Peyer's patch (tissue), 4 donors: ENCODE results near the gene S100A6.

Experiments
- CTCF ChIP-seq, 6 experiments: fragments of 450-650 bp in 4 of 6; fragments of 200-600 bp in 2 of 6; sonication (generic) in 1 of 6; IDR thresholded peaks; one replicate each; pipeline ENCODE4 v1.5.1; 2017 to 2019; ENCODE audit warnings: antibody characterized with exemption in 6 of 6, mild to moderate bottlenecking in 3 of 6, moderate library complexity in 1 of 6
- POLR2A ChIP-seq, 2 donors: fragments of 450-650 bp; IDR thresholded peaks; one replicate each; pipeline ENCODE4 v1.5.1; 2017; ENCODE audit warnings: antibody characterized with exemption in 2 of 2, mild to moderate bottlenecking in 2 of 2, moderate library complexity in 2 of 2

- TF ChIP-seq CTCF (IDR thresholded peaks at IDR 0.05) (no peak), POLR2A (IDR thresholded peaks at IDR 0.05) (no peak)
Observed at GRCh38 chr1:153578936-153579335, 43.1 kb upstream of the S100A6 start.
